HG02798 (cell line): ENCODE data around the gene CD59.

ENCODE experiments used
- ATAC-seq: cut with Tn5 transposase; IDR thresholded peaks from one replicate; pipeline ENCODE4 v1.9.1; 2021; ENCODE audit warnings: mild to moderate bottlenecking; ENCODE audit not compliant: unreplicated experiment, poor library complexity

CD59 gene

GRCh38 chr11:33736148-33736812, at the start of gene CD59:
TSS of gene CD59 (minus strand) at chr11:33736423. CDS start at chr11:33722445, 13,978 bp downstream.
- peak; percentile 65 for ATAC-seq

- ATAC-seq = no peak
Observed at GRCh38 chr11:33785609-33786008, 49.4 kb upstream of the CD59 start.

- no peak for ATAC-seq
Observed at GRCh38 chr11:33779849-33780528, 43.8 kb upstream of the CD59 start.

- no peak for ATAC-seq
Observed at GRCh38 chr11:33778675-33779074, 42.5 kb upstream of the CD59 start.

GRCh38 chr11:33777906-33778305, 41.7 kb upstream of the CD59 start:
- ATAC-seq = no peak

GRCh38 chr11:33775832-33776470, 39.7 kb upstream of the CD59 start:
- ATAC-seq = peak; percentile 27

- ATAC-seq = no peak
Observed at GRCh38 chr11:33775467-33775807, 39.2 kb upstream of the CD59 start.

GRCh38 chr11:33774736-33775466, 38.7 kb upstream of the CD59 start:
- no peak for ATAC-seq

- peak; percentile 88 for ATAC-seq
Observed at GRCh38 chr11:33773987-33774735, 37.9 kb upstream of the CD59 start, which contains the start of gene FBXO3. TSS of gene FBXO3 (minus strand) at chr11:33774520. CDS start at chr11:33774497, 23 bp downstream.

GRCh38 chr11:33773404-33773986, 37.3 kb upstream of the CD59 start:
- peak; percentile 24 for ATAC-seq

- no peak for ATAC-seq
Observed at GRCh38 chr11:33772870-33773269, 36.6 kb upstream of the CD59 start.

- no peak for ATAC-seq
Observed at GRCh38 chr11:33772300-33772699, 36.1 kb upstream of the CD59 start.

- ATAC-seq = no peak
Observed at GRCh38 chr11:33770236-33770635, 34.0 kb upstream of the CD59 start.

- no peak for ATAC-seq
Observed at GRCh38 chr11:33769542-33769941, 33.3 kb upstream of the CD59 start.

- ATAC-seq = no peak
Observed at GRCh38 chr11:33767624-33768023, 31.4 kb upstream of the CD59 start.

- ATAC-seq = no peak
Observed at GRCh38 chr11:33766085-33766484, 29.9 kb upstream of the CD59 start.

- ATAC-seq = peak; percentile 82
Observed at GRCh38 chr11:33761471-33761870, 25.2 kb upstream of the CD59 start.

GRCh38 chr11:33753304-33753967, 17.2 kb upstream of the CD59 start:
- ATAC-seq = peak; percentile 98

GRCh38 chr11:33751878-33752277, 15.7 kb upstream of the CD59 start:
- no peak for ATAC-seq
